Breast epithelium (tissue), 3 donors: ENCODE results near the gene CA7.

Source experiments
- POLR2A ChIP-seq: fragments of 450-650 bp; IDR thresholded peaks from one replicate; pipeline ENCODE4 v1.6.1; 2016; ENCODE audit warnings: antibody characterized with exemption, mild to moderate bottlenecking, moderate library complexity
- POLR2AphosphoS5 ChIP-seq, 3 donors: sonication (generic); formaldehyde crosslinking; IDR thresholded peaks; one replicate each; pipeline ENCODE4 v1.6.1; 2017; ENCODE audit warnings: antibody characterized with exemption in 3 of 3
- TF ChIP-seq, protein P1 (sequence below), 3 donors: fragments of 450-650 bp; IDR thresholded peaks; one replicate each; pipeline ENCODE4 v1.5.1; 2016 to 2017; ENCODE audit warnings: antibody characterized with exemption in 3 of 3, mild to moderate bottlenecking in 3 of 3, moderate library complexity in 3 of 3

DNA sequence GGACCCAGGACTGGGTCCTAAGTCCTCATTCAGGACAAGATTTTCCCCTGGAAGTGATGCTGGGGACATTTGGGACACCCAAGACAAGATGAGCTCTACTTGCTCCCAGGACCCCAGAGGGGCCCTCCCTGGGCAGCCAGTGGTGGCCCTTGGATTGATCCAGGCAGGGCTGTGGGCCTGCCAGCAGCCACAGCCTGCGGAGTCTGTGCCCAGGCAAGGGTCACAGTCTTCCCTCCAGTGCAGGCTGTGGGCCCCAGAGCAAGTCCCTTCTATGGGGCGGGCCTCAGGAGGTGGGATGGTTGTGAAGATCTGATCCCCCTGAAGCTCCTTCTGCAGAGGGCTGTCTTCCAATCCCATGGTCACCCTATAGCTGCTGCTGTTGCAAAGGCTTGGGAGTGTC is 12.6 kb downstream of the CA7 start:
- TF ChIP-seq, protein P1, sequence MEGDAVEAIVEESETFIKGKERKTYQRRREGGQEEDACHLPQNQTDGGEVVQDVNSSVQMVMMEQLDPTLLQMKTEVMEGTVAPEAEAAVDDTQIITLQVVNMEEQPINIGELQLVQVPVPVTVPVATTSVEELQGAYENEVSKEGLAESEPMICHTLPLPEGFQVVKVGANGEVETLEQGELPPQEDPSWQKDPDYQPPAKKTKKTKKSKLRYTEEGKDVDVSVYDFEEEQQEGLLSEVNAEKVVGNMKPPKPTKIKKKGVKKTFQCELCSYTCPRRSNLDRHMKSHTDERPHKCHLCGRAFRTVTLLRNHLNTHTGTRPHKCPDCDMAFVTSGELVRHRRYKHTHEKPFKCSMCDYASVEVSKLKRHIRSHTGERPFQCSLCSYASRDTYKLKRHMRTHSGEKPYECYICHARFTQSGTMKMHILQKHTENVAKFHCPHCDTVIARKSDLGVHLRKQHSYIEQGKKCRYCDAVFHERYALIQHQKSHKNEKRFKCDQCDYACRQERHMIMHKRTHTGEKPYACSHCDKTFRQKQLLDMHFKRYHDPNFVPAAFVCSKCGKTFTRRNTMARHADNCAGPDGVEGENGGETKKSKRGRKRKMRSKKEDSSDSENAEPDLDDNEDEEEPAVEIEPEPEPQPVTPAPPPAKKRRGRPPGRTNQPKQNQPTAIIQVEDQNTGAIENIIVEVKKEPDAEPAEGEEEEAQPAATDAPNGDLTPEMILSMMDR (IDR thresholded peaks at IDR 0.05): no peak
- TF ChIP-seq POLR2AphosphoS5 (IDR thresholded peaks at IDR 0.05) (no peak), POLR2A (no peak)
